HG03442 (cell line): Measurements from ENCODE around the gene EPHB1.

Experiments
- ATAC-seq: cut with Tn5 transposase; IDR thresholded peaks from one replicate; pipeline ENCODE4 v1.9.1; 2021; ENCODE audit warnings: mild to moderate bottlenecking, moderate library complexity; ENCODE audit not compliant: unreplicated experiment

EPHB1 gene

GRCh38 chr3:134934933-134935332 lies 139.9 kb downstream of the EPHB1 start:
- ATAC-seq = no peak

- no peak for ATAC-seq
Measured at GRCh38 chr3:134937256-134938028, 142.4 kb downstream of the EPHB1 start.

GRCh38 chr3:134938029-134938525 lies 143.0 kb downstream of the EPHB1 start:
- no peak for ATAC-seq

GRCh38 chr3:134939978-134940377 lies 144.9 kb downstream of the EPHB1 start:
- ATAC-seq = no peak

GRCh38 chr3:134941820-134942219 lies 146.8 kb downstream of the EPHB1 start:
- ATAC-seq = no peak

- no peak for ATAC-seq
Measured at GRCh38 chr3:134944429-134944828, 149.4 kb downstream of the EPHB1 start.

GRCh38 chr3:134949150-134949549 lies 154.1 kb downstream of the EPHB1 start:
- no peak for ATAC-seq

GRCh38 chr3:134952371-134952770 lies 157.3 kb downstream of the EPHB1 start:
- no peak for ATAC-seq

GRCh38 chr3:134955874-134956273 lies 160.8 kb downstream of the EPHB1 start:
- peak; percentile 11 for ATAC-seq

- ATAC-seq = peak; percentile 71
Measured at GRCh38 chr3:134956395-134956794, 161.3 kb downstream of the EPHB1 start.

- ATAC-seq = no peak
Measured at GRCh38 chr3:134956844-134957243, 161.8 kb downstream of the EPHB1 start.

- no peak for ATAC-seq
Measured at GRCh38 chr3:134959516-134959915, 164.5 kb downstream of the EPHB1 start.

GRCh38 chr3:134964226-134964625 lies 169.2 kb downstream of the EPHB1 start:
- no peak for ATAC-seq

- ATAC-seq = no peak
Measured at GRCh38 chr3:134965865-134966481, 170.9 kb downstream of the EPHB1 start.

GRCh38 chr3:134970895-134971294 lies 175.8 kb downstream of the EPHB1 start:
- no peak for ATAC-seq

GRCh38 chr3:134971306-134971705 lies 176.2 kb downstream of the EPHB1 start:
- ATAC-seq = no peak

- peak; percentile 74 for ATAC-seq
Measured at GRCh38 chr3:134971907-134972306, 176.8 kb downstream of the EPHB1 start.

GRCh38 chr3:134972836-134973455 lies 177.9 kb downstream of the EPHB1 start:
- no peak for ATAC-seq

GRCh38 chr3:134974624-134975023 lies 179.6 kb downstream of the EPHB1 start:
- no peak for ATAC-seq

GRCh38 chr3:134976948-134977347 lies 181.9 kb downstream of the EPHB1 start:
- ATAC-seq = no peak

GRCh38 chr3:134978658-134979057 lies 183.6 kb downstream of the EPHB1 start:
- no peak for ATAC-seq
